Type B pancreatic cell (in vitro differentiated cells): ENCODE data around the gene CNMD. TPM values are rescaled to one million over a fixed set of nuclear protein-coding genes. Genes with fewer than 3 reads are reported as not detected.
"Not testable (repeated sequence)": the region's sequence is repeated elsewhere in the genome, so short reads cannot be mapped to it uniquely, and the experiment has no call there.

Experiments
- DNase-seq: peaks from one replicate; pipeline ENCODE4 v3.0.0; 2021; ENCODE audit warnings: mixed read lengths; ENCODE audit not compliant: unreplicated experiment; ENCODE audit errors: extremely low spot score
- H3K27ac Mint-ChIP-seq: 2 replicates; pipeline ENCODE4 v1.8.0; 2021; ENCODE audit warnings: mild to moderate bottlenecking, mixed read lengths
- H3K27me3 Mint-ChIP-seq: 2 replicates; pipeline ENCODE4 v1.8.0; 2021; ENCODE audit warnings: mixed read lengths
- H3K36me3 Mint-ChIP-seq: 2 replicates; pipeline ENCODE4 v1.8.0; 2021; ENCODE audit warnings: mixed read lengths
- H3K4me1 Mint-ChIP-seq: one replicate; pipeline ENCODE4 v1.8.0; 2021; ENCODE audit warnings: mixed read lengths; ENCODE audit not compliant: unreplicated experiment
- H3K4me3 Mint-ChIP-seq: 2 replicates; pipeline ENCODE4 v1.8.0; 2021; ENCODE audit warnings: mild to moderate bottlenecking, mixed read lengths
- H3K9me3 Mint-ChIP-seq: 2 replicates; pipeline ENCODE4 v1.8.0; 2021; ENCODE audit warnings: mixed read lengths
- CTCF ChIP-seq: fragments of 200-600 bp; sonication (generic); conservative IDR thresholded peaks from 2 replicates; pipeline ENCODE4 v1.5.0; 2021; ENCODE audit warnings: antibody characterized with exemption, mild to moderate bottlenecking
- total RNA-seq: library from RNA; stranded (reverse); gene quantifications from 2 replicates; pipeline ENCODE4 v1.2.1, GENCODE V29; 2021; ENCODE audit warnings: low replicate concordance

Gene CNMD
- total RNA-seq, 1 donor from 2014 or later: 0.75 TPM

- H3K9me3 Mint-ChIP-seq: no peaks in the 10 kb centered on the region
- no peak for DNase-seq
- H3K4me1 Mint-ChIP-seq: peaks cover 28% of the 10 kb centered on the region
- H3K27me3 Mint-ChIP-seq: no peaks in the 10 kb centered on the region
- TF ChIP-seq CTCF: no peak
- H3K36me3 Mint-ChIP-seq: no peaks in the 10 kb centered on the region
- no peak overlapping the region for H3K27ac Mint-ChIP-seq
- H3K4me3 Mint-ChIP-seq: no peak overlapping the region
Measured at GRCh38 chr13:52703482-52703881, 36.1 kb downstream of the CNMD start.

- no peak for TF ChIP-seq CTCF
- Mint-ChIP-seq H3K27me3 (no peaks in the 10 kb centered on the region), H3K4me1 (peaks cover 28% of the 10 kb centered on the region), H3K36me3 (no peaks in the 10 kb centered on the region), H3K9me3 (no peaks in the 10 kb centered on the region), H3K27ac (no peak overlapping the region), H3K4me3 (no peak overlapping the region)
- no peak for DNase-seq
Measured at GRCh38 chr13:52701728-52702465, 37.7 kb downstream of the CNMD start.

GRCh38 chr13:52696566-52696965 is 43.1 kb downstream of the CNMD start:
- DNase-seq: no peak
- no peak overlapping the region for H3K27ac Mint-ChIP-seq
- no peak overlapping the region for H3K4me3 Mint-ChIP-seq
- peaks cover 3% of the 10 kb centered on the region for H3K36me3 Mint-ChIP-seq
- H3K4me1 Mint-ChIP-seq: no peaks in the 10 kb centered on the region
- H3K9me3 Mint-ChIP-seq: no peaks in the 10 kb centered on the region
- no peak for TF ChIP-seq CTCF
- no peaks in the 10 kb centered on the region for H3K27me3 Mint-ChIP-seq

- Mint-ChIP-seq H3K36me3 (peaks cover 7% of the 10 kb centered on the region), H3K27me3 (no peaks in the 10 kb centered on the region), H3K27ac (no peak overlapping the region), H3K4me1 (no peaks in the 10 kb centered on the region), H3K9me3 (no peaks in the 10 kb centered on the region), H3K4me3 (no peak overlapping the region)
- DNase-seq: no peak
- TF ChIP-seq CTCF: no peak
Measured at GRCh38 chr13:52695856-52696255, 43.8 kb downstream of the CNMD start.

GRCh38 chr13:52686376-52686775 is 53.2 kb downstream of the CNMD start:
- Mint-ChIP-seq H3K27me3 (no peaks in the 10 kb centered on the region), H3K36me3 (peaks cover 39% of the 10 kb centered on the region)

GRCh38 chr13:52685806-52686205 is 53.8 kb downstream of the CNMD start:
- DNase-seq, H3K27ac Mint-ChIP-seq, H3K4me3 Mint-ChIP-seq, H3K9me3 Mint-ChIP-seq, H3K4me1 Mint-ChIP-seq, H3K27me3 Mint-ChIP-seq: not testable (repeated sequence)
- H3K36me3 Mint-ChIP-seq: peaks cover 38% of the 10 kb centered on the region

More at GRCh38 chr13:52686376-52686775, 53.2 kb downstream of the CNMD start:
- no peaks in the 10 kb centered on the region for H3K9me3 Mint-ChIP-seq
- H3K27ac Mint-ChIP-seq: no peak overlapping the region
- TF ChIP-seq CTCF: no peak
- no peaks in the 10 kb centered on the region for H3K4me1 Mint-ChIP-seq
- DNase-seq: no peak
- H3K4me3 Mint-ChIP-seq: no peak overlapping the region
